Esophagus muscularis mucosa (tissue), 3 donors: Measurements from ENCODE around the gene VEZF1.

Source experiments
- EP300 ChIP-seq: sonication (generic); formaldehyde crosslinking; IDR thresholded peaks from one replicate; pipeline ENCODE4 v1.6.1; 2017; ENCODE audit warnings: antibody characterized with exemption
- TF ChIP-seq, protein P1 (sequence below), 3 experiments: fragments of 200-600 bp in 2 of 3; fragments of 450-650 bp in 1 of 3; sonication (generic) in 2 of 3; IDR thresholded peaks; one replicate each; pipeline ENCODE4 v1.5.1; 2017 to 2019; ENCODE audit warnings: antibody characterized with exemption in 3 of 3, mild to moderate bottlenecking in 2 of 3, moderate library complexity in 1 of 3

DNA sequence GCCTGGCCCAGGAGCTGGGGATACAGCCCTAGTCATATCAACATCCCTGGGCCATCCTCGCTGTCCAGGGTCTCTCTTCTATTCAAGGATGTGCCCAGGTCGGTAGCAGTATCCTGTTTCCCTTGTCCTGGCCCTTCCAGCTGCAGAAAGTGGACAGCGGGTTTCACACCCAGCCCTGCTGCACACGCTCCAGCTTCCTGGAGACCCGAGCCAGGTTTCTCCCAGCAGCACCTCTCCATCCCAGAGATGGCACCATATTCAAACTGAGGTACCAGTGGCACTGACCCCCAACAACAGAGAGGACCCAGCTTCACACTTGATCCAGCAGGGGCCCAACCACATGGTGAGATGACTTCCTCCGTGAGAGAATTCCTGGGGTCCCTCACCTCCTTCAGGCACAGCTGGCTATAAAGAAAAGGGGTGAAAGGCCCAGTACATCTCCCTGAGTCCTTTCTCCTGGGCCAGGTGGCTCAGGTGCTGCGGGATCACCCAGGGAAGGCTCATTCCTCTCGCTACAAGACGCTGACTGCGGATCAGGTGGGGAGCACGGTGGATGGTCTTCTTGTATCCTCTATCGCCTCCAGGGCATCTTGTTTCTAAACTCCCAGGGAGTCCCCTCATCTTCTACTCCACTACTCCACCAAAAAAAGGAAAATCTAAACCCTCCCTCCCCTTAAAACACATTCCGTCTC lies 34.2 kb downstream of the VEZF1 start:
- TF ChIP-seq EP300, result no peak
- TF ChIP-seq, protein P1, sequence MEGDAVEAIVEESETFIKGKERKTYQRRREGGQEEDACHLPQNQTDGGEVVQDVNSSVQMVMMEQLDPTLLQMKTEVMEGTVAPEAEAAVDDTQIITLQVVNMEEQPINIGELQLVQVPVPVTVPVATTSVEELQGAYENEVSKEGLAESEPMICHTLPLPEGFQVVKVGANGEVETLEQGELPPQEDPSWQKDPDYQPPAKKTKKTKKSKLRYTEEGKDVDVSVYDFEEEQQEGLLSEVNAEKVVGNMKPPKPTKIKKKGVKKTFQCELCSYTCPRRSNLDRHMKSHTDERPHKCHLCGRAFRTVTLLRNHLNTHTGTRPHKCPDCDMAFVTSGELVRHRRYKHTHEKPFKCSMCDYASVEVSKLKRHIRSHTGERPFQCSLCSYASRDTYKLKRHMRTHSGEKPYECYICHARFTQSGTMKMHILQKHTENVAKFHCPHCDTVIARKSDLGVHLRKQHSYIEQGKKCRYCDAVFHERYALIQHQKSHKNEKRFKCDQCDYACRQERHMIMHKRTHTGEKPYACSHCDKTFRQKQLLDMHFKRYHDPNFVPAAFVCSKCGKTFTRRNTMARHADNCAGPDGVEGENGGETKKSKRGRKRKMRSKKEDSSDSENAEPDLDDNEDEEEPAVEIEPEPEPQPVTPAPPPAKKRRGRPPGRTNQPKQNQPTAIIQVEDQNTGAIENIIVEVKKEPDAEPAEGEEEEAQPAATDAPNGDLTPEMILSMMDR (IDR thresholded peaks at IDR 0.05), result no peak
